K562 (cell line): ENCODE measurements around the gene CFAP58. TPM values are rescaled to one million over a fixed set of nuclear protein-coding genes. Genes with fewer than 3 reads are reported as not detected.

Experiments used
- ATAC-seq: fragments of 200-7000 bp; cut with Tn5 transposase; 3 replicates; pipeline ENCODE4 v1.9.1; 2020; ENCODE audit warnings: moderate library complexity
- BruUV-seq: library from RNA; stranded (reverse); fragments of 400-500 nt; replicated peaks from 2 replicates; lab custom pipeline; 2021; lab: Mats Ljungman, UMichigan
- CTCF ChIA-PET: fragments of 300-600 bp; formaldehyde crosslinking; extraction: SDS; loops from one replicate; lab custom pipeline; 2021; ENCODE audit warnings: low intra/inter-chr PET ratio; lab: Yijun Ruan, JAX
- POLR2A ChIA-PET: fragments of 300-600, 350-650 bp; sonication (Branson Sonifier 250); formaldehyde crosslinking; extraction: SDS; loops from one replicate; lab custom pipeline; 2021; ENCODE audit warnings: antibody characterized with exemption, inconsistent platforms; lab: Yijun Ruan, JAX
- DNase-seq, 4 experiments: peaks; one replicate each; pipeline versions ENCODE4 v3.0.0 to v3.0.0-alpha.2; 2011 to 2018; ENCODE audit warnings: low spot score in 3 of 4, mixed read lengths in 3 of 4; ENCODE audit errors: extremely low read depth in 1 of 4
- FAIRE-seq: peaks from 2 replicates; lab custom pipeline; 2011; peaks lifted over from hg19 to GRCh38; lab: Jason Lieb, UNC
- H2AFZ ChIP-seq: 2 replicates; pipeline ENCODE4 v1.6.0; 2011; ENCODE audit warnings: low read depth, low read length, control low read depth, inconsistent platforms
- H3K27ac ChIP-seq: fragments of 200-600 bp; 3 replicates; pipeline ENCODE4 v1.8.0; 2011; ENCODE audit warnings: low read depth, mild to moderate bottlenecking, control low read depth, inconsistent platforms, low read length, moderate library complexity, mixed read lengths; ENCODE audit errors: extremely low read depth
- H3K27me3 ChIP-seq, 2 experiments: fragments of 300-600 bp in 1 of 2; 2 replicates in 1 of 2; 3 replicates in 1 of 2; pipeline versions ENCODE4 v1.6.0 to v1.8.0; 2011; ENCODE audit warnings: inconsistent platforms in 2 of 2, low read length in 2 of 2, mild to moderate bottlenecking in 1 of 2, mixed read lengths in 1 of 2, moderate library complexity in 1 of 2; ENCODE audit not compliant: control insufficient read depth in 2 of 2, insufficient read depth in 2 of 2
- H3K36me3 ChIP-seq: fragments of 300-600 bp; 3 replicates; pipeline ENCODE4 v1.8.0; 2011; ENCODE audit warnings: mild to moderate bottlenecking, low read length, inconsistent platforms; ENCODE audit not compliant: control insufficient read depth, insufficient read depth
- H3K4me1 ChIP-seq, 2 experiments: fragments of 200-600 bp in 1 of 2; replicated peaks in 1 of 2; 2 replicates in 1 of 2; 3 replicates in 1 of 2; pipeline versions ENCODE4 v1.5.1 to v1.8.0; 2011; ENCODE audit warnings: inconsistent platforms in 2 of 2, low read length in 2 of 2, mild to moderate bottlenecking in 1 of 2, mixed read lengths in 1 of 2, moderate library complexity in 1 of 2; ENCODE audit not compliant: control insufficient read depth in 2 of 2, insufficient read depth in 2 of 2
- H3K4me2 ChIP-seq: 2 replicates; pipeline ENCODE4 v1.6.1; 2011; ENCODE audit warnings: low read length, control low read depth, inconsistent platforms, mixed read lengths; ENCODE audit not compliant: insufficient read depth
- H3K4me3 ChIP-seq: fragments of 200-600 bp; sonication (generic), shearing (Covaris generic); 2 replicates; pipeline ENCODE4 v1.5.1; 2016; ENCODE audit warnings: control low read depth, inconsistent platforms
- H3K79me2 ChIP-seq: fragments of 200-600 bp; 3 replicates; pipeline ENCODE4 v1.8.0; 2011; ENCODE audit warnings: low read length, inconsistent platforms; ENCODE audit not compliant: control insufficient read depth, insufficient read depth
- H3K9ac ChIP-seq, 2 experiments: 2 replicates each; pipeline versions ENCODE4 v1.6.0 to v1.6.1; 2011; ENCODE audit warnings: low read depth in 2 of 2, low read length in 2 of 2, control low read depth in 1 of 2, inconsistent platforms in 1 of 2, mild to moderate bottlenecking in 1 of 2, mixed read lengths in 1 of 2; ENCODE audit not compliant: insufficient read depth in 1 of 2
- H3K9me1 ChIP-seq: one replicate; pipeline ENCODE4 v1.6.0; 2011; ENCODE audit warnings: inconsistent platforms, mild to moderate bottlenecking, low read length, moderate library complexity; ENCODE audit not compliant: control insufficient read depth, insufficient read depth
- H3K9me3 ChIP-seq: replicated peaks from 2 replicates; pipeline ENCODE4 v1.5.1; 2011; ENCODE audit warnings: low read depth, low read length, inconsistent platforms; ENCODE audit not compliant: control insufficient read depth, insufficient read depth
- H4K20me1 ChIP-seq: replicated peaks from 2 replicates; pipeline ENCODE4 v1.6.1; 2011; ENCODE audit warnings: low read length, inconsistent platforms, mixed read lengths; ENCODE audit not compliant: control insufficient read depth, insufficient read depth
- PRDM10 ChIP-seq: fragments of 450-650 bp; IDR thresholded peaks from 2 replicates; pipeline ENCODE4 v1.6.1; 2018; ENCODE audit not compliant: partially characterized antibody
- TBP ChIP-seq: optimal IDR thresholded peaks from 2 replicates; pipeline ENCODE3; 2011; ENCODE audit warnings: low read depth, low read length, improper control_type of control experiment
- ZBTB9 ChIP-seq: fragments of 450-650 bp; formaldehyde crosslinking; IDR thresholded peaks from 2 replicates; pipeline ENCODE4 v1.4.0; 2020; ENCODE audit warnings: mild to moderate bottlenecking, moderate library complexity
- ZFPM2 ChIP-seq: fragments of 250-450 bp; sonication (Bioruptor Pico); IDR thresholded peaks from 2 replicates; pipeline ENCODE4 v1.5.1; 2022; ENCODE audit warnings: mild to moderate bottlenecking
- ZNF239 ChIP-seq: fragments of 250-450 bp; sonication (Bioruptor Pico); IDR thresholded peaks from 2 replicates; pipeline ENCODE4 v1.4.0; 2020; ENCODE audit warnings: mild to moderate bottlenecking
- ZNF586 ChIP-seq: fragments of 450-650 bp; formaldehyde crosslinking; conservative IDR thresholded peaks from 2 replicates; pipeline ENCODE4 v1.4.0; 2020; ENCODE audit warnings: mild to moderate bottlenecking, moderate library complexity
- ZNF780A ChIP-seq: fragments of 250-450 bp; sonication (Bioruptor Pico); IDR thresholded peaks from 2 replicates; pipeline ENCODE4 v1.5.0; 2021; ENCODE audit warnings: mild to moderate bottlenecking
- WGBS: fragments of 100-300 bp; shearing (Covaris generic); methylation state at CpG from one replicate; pipeline ENCODE4 v1.1.6; 2016; ENCODE audit warnings: low coverage, mixed read lengths; ENCODE audit not compliant: insufficient coverage; ENCODE audit errors: missing lambda C conversion rate; 5-methylcytosine and 5-hydroxymethylcytosine counted together
- in situ Hi-C: fragments of 300-500 bp; cut with MboI; formaldehyde crosslinking; loops from 4 replicates; pipeline ENCODE4 v1.15.0; 2018; ENCODE audit warnings: inconsistent platforms, mixed read lengths
- intact Hi-C: fragments of 100-400 bp; cut with micrococcal nuclease; formaldehyde crosslinking; loops from 2 replicates; pipeline ENCODE4 v1.14.2; 2022
- polyA plus RNA-seq, 8 experiments: library from polyadenylated mRNA; depleted of rRNA in 4 of 8; stranded (reverse) in 5 of 8; unstranded in 3 of 8; fragments of >200 nt; fragmentation: Nextera tagmentation in 2 of 8; fragmentation: Illumina TruSeq in 1 of 8; extraction: Ambion mirVana in 2 of 8; extraction: Trizol in 1 of 8; gene quantifications; 2 replicates each; pipeline versions ENCODE4 v1.2.1 to v1.2.3, GENCODE V29; 2011 to 2014; ENCODE audit warnings: inconsistent platforms in 1 of 8, missing spikeins in 1 of 8
- total RNA-seq, 7 experiments: library from RNA; depleted of rRNA in 6 of 7; stranded (reverse); fragments of >200 nt in 6 of 7; fragmentation: Illumina TruSeq in 2 of 7; extraction: Trizol in 2 of 7; gene quantifications; 2 replicates each; pipeline versions ENCODE4 v1.2.1 to v1.2.3, GENCODE V29; 2011 to 2021; ENCODE audit warnings: low replicate concordance in 1 of 7

CFAP58 gene
- total and polyA plus RNA-seq, 9 of the 15 experiments (the other 6 are each of a cell fraction or from before 2014, with no cell fraction given), result 0.08 to 2.0 (median 0.71) TPM

- ChIA-PET CTCF (no interaction called here), POLR2A (no interaction called here)
- Histone ChIP-seq H3K27ac (no peak overlapping the region), H3K4me1 (no peaks in the 10 kb centered on the region), H3K4me3 (no peak overlapping the region), H3K79me2 (no peaks in the 10 kb centered on the region), H4K20me1 (no peaks in the 10 kb centered on the region), H3K27me3 (peaks cover 0 to 9% of the 10 kb centered on the region in 2 experiments; a peak in 2 of 5 replicates), H2AFZ (no peak overlapping the region), H3K9me3 (no peaks in the 10 kb centered on the region), H3K4me2 (no peak overlapping the region), H3K9ac (no peak overlapping the region), H3K9me1 (no peaks in the 10 kb centered on the region), H3K36me3 (no peaks in the 10 kb centered on the region)
- no peak for TF ChIP-seq ZNF239 (CRISPR knock-in tag)
- TF ChIP-seq ZNF780A (CRISPR knock-in tag), result no peak
- no peak for TF ChIP-seq TBP
- no peak for TF ChIP-seq ZNF586 (CRISPR knock-in tag)
- TF ChIP-seq PRDM10, result no peak
- no peak for TF ChIP-seq ZBTB9
- TF ChIP-seq ZFPM2 (CRISPR knock-in tag), result no peak
- no peak for DNase-seq
- no TSS peak for BruUV-seq
- intact Hi-C loops (no loop called here), in situ Hi-C loops (no loop called here)
- ATAC-seq, result no peak
- FAIRE-seq, result no peak
- WGBS, result 0% methylated on average over 7 of the region's 7 CpGs
Observed at GRCh38 chr10:104415526-104416165, 62.0 kb downstream of the CFAP58 start.
